H1 (cell line): Measurements from ENCODE around the gene SLC25A15. TPM values are rescaled to one million over a fixed set of nuclear protein-coding genes. Genes with fewer than 3 reads are reported as not detected.

Experiments used
- CBX5 ChIP-seq: fragments of 300-800, 300-1000 bp; sonication (generic); IDR thresholded peaks from 2 replicates; pipeline ENCODE4 v1.7.1; 2016; ENCODE audit warnings: antibody characterized with exemption, low read length, low read depth
- GABPA ChIP-seq: IDR thresholded peaks from 2 replicates; pipeline ENCODE4 v1.6.1; 2011; ENCODE audit warnings: mild to moderate bottlenecking, low read length, moderate library complexity, borderline replicate concordance; ENCODE audit not compliant: insufficient read depth
- GTF2F1 ChIP-seq: IDR thresholded peaks from 2 replicates; pipeline ENCODE4 v1.6.1; 2012; ENCODE audit warnings: low read depth, low read length, improper control_type of control experiment, borderline replicate concordance
- MAX ChIP-seq: IDR thresholded peaks from 2 replicates; pipeline ENCODE4 v1.6.1; 2012; ENCODE audit warnings: inconsistent platforms
- SP1 ChIP-seq: IDR thresholded peaks from 2 replicates; pipeline ENCODE4 v1.6.1; 2011; ENCODE audit warnings: low read depth, low read length
- polyA plus RNA-seq, 7 experiments: library from polyadenylated mRNA; depleted of rRNA in 3 of 7; stranded (reverse) in 5 of 7; unstranded in 2 of 7; fragments of >200 nt in 5 of 7; fragments of 200-250 nt in 2 of 7; gene quantifications; 1 replicate in 5 of 7; 2 replicates in 1 of 7; 4 replicates in 1 of 7; pipeline versions ENCODE4 v1.2.1 to v1.2.3, GENCODE V29; 2011 to 2013; ENCODE audit warnings: missing spikeins in 2 of 7, mixed read lengths in 2 of 7
- total RNA-seq: library from RNA; stranded (reverse); fragmentation: NEBNext Ultra II Directional; extraction: Animal tissue kit (Norgen Biotek cat#: 25700); gene quantifications from 2 replicates; pipeline ENCODE4 v1.2.1, GENCODE V29; 2021

SLC25A15 gene
- total and polyA plus RNA-seq, 2 of the 8 experiments (the other 6 are each of a cell fraction or from before 2014, with no cell fraction given): 12.4 to 23.4 TPM

DNA sequence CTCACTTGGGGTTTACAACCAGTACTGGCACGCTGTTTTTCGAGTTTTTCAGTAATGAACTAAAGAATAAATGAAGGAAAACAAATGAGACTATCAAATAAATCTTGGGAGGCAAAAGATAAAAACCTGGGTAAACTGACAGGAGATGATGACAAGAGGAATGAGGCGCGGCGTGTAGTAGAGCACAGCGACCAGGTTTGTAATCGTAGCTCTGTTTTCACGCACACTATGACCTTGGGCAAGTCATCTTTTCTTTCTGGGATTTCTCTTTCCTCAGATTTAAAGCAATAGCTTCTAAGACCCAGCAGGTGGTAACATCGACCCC, 18.8 kb upstream of the SLC25A15 start (continued):
- no peak for TF ChIP-seq MAX
- no peak for TF ChIP-seq SP1
- no peak for TF ChIP-seq GTF2F1
- no peak for TF ChIP-seq CBX5
- TF ChIP-seq GABPA: no peak
